Posterior cingulate gyrus (tissue), 11 donors: Measurements from ENCODE around the gene CBLB.

ENCODE experiments used
- DNase-seq, 10 donors: peaks; one replicate each; pipeline versions ENCODE4 v3.0.0 to v3.0.0-alpha.2; 2020 to 2021; ENCODE audit warnings: mixed read lengths in 3 of 10
- intact Hi-C: fragments of 100-400 bp; cut with DNase I; formaldehyde crosslinking; loops from one replicate; pipeline ENCODE4 v1.15.1; 2023

The CBLB gene

DNA sequence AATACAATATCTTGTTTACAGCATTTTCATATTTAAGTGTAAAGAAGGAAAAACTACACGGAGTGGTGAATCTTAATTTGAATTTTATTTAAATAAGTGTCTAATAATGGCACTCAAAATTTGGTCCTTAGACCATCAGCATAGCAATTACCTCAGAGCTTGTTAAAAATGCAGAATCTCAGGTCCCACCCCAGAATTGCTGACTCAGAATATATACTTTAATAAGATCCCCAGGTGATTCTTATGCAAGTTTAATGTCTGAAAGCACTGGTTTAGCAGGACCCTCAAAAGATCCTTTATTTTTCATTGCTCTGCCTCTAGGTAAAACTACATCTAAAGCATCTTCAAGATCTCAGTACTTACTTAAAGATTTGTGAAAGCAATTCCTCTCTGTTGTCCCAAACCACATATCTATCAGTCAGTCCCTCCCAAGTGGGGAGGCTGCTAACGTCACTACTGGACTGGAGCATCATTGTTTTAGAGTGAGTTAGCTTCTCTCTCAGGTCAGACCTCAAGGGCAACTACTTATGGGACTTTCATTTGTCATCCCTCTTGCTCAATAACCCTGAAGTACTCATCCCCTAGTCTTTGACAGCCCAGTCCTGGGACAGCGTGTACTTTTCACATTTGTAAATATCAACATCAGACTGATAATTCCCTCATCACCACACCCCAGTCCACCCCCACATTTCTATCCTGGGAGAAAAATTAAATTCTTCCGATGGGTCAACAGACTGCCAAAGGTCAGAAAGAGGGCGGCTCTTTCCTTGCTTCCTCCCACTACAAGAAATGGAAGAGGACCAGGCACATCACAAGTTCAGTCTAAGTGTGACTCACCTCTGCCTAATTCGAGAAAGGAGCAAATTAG lies 76.7 kb downstream of the CBLB start:
- DNase-seq, result no peak
- intact Hi-C loops, result no loop called here

GRCh38 chr3:105791131-105791530 lies 77.7 kb downstream of the CBLB start:
- intact Hi-C loops, result no loop called here
- no peak for DNase-seq

- intact Hi-C loops, result no loop called here
- no peak for DNase-seq
Measured at GRCh38 chr3:105790534-105790933, 78.3 kb downstream of the CBLB start.

- intact Hi-C loops, result no loop called here
Measured at GRCh38 chr3:105788593-105788992, 80.2 kb downstream of the CBLB start.

DNA sequence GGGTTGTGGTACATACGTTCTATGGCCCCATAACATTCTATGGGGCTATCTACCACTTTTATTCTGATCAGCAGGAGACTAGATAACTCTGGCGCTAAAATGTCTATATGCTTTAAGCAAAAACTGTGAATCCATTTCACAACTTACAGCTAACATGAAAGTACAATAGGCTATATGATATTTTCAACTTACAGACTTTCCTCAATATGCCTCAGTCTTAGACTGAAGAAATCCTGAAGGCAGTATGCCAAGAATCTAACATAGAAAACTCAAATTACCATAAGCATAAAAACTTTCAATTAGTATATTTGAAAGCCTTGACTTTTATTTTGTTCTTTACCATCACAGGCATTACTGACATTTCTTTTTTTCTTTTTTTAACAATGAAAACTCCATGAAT lies 81.4 kb downstream of the CBLB start:
- no peak for DNase-seq
- intact Hi-C loops, result no loop called here

More at GRCh38 chr3:105788593-105788992, 80.2 kb downstream of the CBLB start:
- no peak for DNase-seq

DNA sequence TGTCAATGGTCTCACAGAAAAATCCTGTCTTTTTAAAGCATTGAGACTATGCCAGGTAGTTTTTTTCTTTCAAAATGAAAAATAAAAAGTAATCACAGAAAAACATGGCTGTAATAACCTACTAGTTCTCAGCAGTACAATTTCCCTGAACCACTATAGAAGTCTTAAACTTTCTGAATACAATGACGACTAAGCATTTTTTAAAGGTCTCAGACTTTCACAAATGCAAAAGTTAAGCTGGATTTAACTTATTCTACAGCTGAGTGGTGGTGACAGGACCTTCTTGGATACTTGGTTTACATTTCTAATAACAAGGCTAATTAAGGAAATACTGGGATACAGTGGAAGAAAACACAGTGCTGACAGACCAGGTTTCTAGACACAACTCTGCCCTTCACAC lies 81.8 kb downstream of the CBLB start:
- DNase-seq, result no peak
- intact Hi-C loops, result no loop called here

- DNase-seq, result no peak
- intact Hi-C loops, result no loop called here
Measured at GRCh38 chr3:105786241-105786640, 82.6 kb downstream of the CBLB start.

DNA sequence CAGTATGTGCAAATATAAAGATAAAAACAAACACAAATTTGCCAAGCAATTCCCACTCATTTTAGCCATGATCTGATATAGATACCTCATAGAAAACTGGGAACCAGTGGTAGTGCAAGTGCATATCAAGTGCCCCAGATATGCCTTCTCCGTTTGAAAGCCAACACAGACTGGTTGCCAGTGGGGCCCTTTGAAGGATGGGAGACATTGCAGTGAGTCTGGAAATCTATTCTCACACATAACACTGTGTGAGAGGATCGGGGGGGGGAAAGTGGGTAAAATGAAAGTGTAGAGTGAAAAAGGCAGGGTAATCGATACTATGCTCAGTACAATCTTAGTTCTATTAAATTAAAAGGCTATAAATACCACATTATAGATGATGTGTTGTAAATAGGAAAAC lies 83.0 kb downstream of the CBLB start:
- intact Hi-C loops, result no loop called here
- DNase-seq, result no peak

GRCh38 chr3:105783631-105784030 lies 85.2 kb downstream of the CBLB start:
- DNase-seq, result no peak
- intact Hi-C loops, result no loop called here

GRCh38 chr3:105781871-105782270 lies 86.9 kb downstream of the CBLB start:
- no peak for DNase-seq
- intact Hi-C loops, result no loop called here

GRCh38 chr3:105780107-105780506 lies 88.7 kb downstream of the CBLB start:
- DNase-seq, result no peak
- intact Hi-C loops, result no loop called here

- intact Hi-C loops, result no loop called here
- no peak for DNase-seq
Measured at GRCh38 chr3:105775368-105775767, 93.4 kb downstream of the CBLB start.

- DNase-seq, result no peak
- intact Hi-C loops, result no loop called here
Measured at GRCh38 chr3:105774444-105775180, 94.2 kb downstream of the CBLB start.

DNA sequence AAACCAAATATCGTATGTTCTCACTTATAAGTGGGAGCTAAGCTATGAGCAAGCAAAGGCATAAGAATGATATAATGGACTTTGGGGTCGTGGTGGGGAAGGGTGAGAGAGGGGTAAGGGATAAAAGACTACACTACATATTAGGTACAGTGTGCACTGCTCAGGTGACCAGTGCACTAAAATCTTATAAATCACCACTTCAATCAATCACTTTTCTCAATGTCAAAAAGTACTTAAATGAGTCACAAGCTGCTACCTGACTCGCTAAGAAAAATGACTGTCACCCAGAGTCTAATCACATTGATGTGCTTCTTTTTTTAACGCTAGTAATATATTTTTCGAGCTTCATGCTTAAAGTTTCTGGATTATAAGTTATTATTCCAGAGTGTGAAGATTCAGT lies 95.5 kb downstream of the CBLB start:
- no peak for DNase-seq
- intact Hi-C loops, result no loop called here

DNA sequence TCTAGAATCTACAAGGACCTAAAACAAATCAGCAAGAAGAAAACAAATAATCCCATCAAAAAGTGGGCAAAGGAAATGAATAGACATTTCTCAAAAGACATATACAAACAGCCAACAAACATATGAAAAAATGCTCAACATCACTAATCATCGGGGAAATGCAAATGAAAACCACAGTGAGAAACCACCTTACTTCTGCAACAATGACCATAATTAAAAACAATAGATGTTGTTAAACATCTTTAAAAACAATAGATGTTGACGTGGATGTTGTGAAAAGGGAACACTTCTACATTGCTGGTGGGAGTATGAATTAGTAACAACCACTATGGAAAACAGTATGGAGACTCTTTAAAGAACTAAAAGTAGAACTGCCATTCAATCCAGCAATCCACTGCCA lies 96.2 kb downstream of the CBLB start:
- intact Hi-C loops, result no loop called here
- no peak for DNase-seq

GRCh38 chr3:105771392-105771791 lies 97.4 kb downstream of the CBLB start:
- DNase-seq, result no peak
- intact Hi-C loops, result no loop called here

- intact Hi-C loops, result no loop called here
- no peak for DNase-seq
Measured at GRCh38 chr3:105770410-105770809, 98.4 kb downstream of the CBLB start.

DNA sequence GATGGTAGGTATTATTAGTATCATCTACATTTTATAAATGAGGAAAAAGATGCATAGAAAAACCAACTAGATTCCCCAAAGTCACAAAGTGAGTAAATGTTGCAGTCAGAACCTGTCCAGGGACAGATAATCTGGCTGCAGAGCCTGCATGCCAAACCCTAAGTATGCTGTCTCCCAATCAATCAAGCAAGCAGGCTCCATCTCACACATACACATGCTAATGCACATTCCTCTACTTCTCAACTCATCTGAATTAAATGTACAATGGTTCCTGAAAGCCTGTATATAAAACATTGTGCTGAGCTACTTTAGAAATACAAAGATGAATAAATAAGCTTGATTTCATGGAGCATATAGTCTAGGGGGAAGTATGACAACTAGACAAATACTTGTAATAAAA lies 101.0 kb downstream of the CBLB start:
- DNase-seq, result no peak
- intact Hi-C loops, result no loop called here

- intact Hi-C loops, result no loop called here
Measured at GRCh38 chr3:105767216-105767615, 101.6 kb downstream of the CBLB start.

DNA sequence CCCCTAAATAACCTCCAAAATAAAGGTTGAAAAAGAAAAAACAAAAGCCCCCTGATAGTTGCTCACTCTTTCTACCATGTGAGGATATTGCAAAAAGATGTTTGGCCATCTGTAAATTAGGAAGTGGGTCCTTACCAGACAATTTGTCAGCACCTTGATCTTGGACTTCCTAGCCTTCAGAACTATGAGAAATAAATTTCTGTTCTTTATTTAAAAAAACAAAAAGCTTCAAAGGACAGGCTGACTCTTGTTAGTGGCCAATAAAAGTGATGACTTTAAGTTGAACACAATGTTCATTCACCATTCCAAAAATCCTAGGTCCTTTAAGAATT lies 103.5 kb downstream of the CBLB start:
- DNase-seq, result no peak
- intact Hi-C loops, result no loop called here

More at GRCh38 chr3:105767216-105767615, 101.6 kb downstream of the CBLB start:
- no peak for DNase-seq

DNA sequence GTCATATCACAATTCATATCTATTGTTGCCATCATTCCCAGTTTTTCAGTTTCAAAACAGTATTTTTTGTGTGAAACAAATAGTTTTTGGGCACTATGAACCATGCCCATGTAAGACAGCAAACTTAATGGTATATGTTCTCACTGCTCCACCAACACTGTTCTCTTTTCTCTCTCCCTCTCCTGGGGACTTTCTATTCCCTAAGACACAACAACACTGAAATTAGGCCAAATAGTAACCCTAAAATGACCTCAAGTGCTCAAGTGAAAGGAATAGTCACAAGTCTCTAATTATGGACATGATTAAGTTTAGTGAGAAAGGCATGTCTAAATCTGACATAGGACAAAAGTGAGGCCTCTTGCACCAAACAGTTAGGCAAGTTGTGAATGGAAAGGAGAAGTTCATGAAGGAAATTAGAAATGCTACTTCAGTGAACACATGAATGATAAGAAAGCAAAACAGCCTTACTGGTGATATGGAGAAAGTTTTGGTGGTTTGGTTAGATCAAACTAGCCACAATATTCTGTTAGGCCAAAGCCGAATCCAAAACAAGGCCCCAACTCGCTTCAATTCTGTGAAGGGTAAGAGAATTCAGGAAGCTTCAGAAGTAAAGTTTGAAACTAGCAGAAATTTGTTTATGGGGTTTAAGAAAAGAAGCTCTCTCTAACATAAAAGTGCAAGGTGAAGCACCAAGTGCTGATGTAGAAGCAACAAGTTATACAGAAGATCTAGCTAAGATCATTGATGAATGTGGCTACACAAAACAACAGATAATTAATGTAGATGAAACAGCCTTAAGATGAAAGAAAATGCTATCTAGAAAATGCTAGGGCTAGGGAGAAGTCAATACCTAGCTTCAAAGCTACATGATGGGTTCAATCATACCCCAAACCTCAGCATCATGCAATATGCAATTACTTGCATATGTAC lies 104.2 kb downstream of the CBLB start:
- intact Hi-C loops, result no loop called here
- no peak for DNase-seq
